CD4-positive, alpha-beta T cell (primary cell): ENCODE measurements around the gene FAM76A. TPM values are rescaled to one million over a fixed set of nuclear protein-coding genes. Genes with fewer than 3 reads are reported as not detected.

Experiments
- ATAC-seq: fragments of 200-7000 bp; cut with Tn5 transposase; one replicate; pipeline ENCODE4 v1.10.0; 2022; ENCODE audit warnings: mild to moderate bottlenecking; ENCODE audit not compliant: poor library complexity
- CTCF ChIA-PET: fragments of 350-600 bp; sonication (Branson Sonifier 250); formaldehyde crosslinking; loops from one replicate; lab custom pipeline; 2021; ENCODE audit warnings: antibody characterized with exemption, inconsistent platforms; lab: Charles Lee
- POLR2A ChIA-PET: fragments of 350-600 bp; sonication (Branson Sonifier 250); formaldehyde crosslinking; loops from one replicate; lab custom pipeline; 2021; ENCODE audit warnings: antibody characterized with exemption, inconsistent platforms; lab: Charles Lee
- DNase-seq, 14 experiments: peaks; one replicate each; pipeline ENCODE4 v3.0.0-alpha.2; 2013 to 2020; ENCODE audit warnings: mixed read lengths in 2 of 14
- H3K27ac ChIP-seq, 2 donors: one replicate each; pipeline versions ENCODE4 v1.5.1 to v1.7.0; 2013; ENCODE audit warnings: low read length in 2 of 2, low read depth in 1 of 2, mild to moderate bottlenecking in 1 of 2
- H3K27me3 ChIP-seq, 2 experiments: 1 replicate in 1 of 2; 2 replicates in 1 of 2; pipeline versions ENCODE4 v1.6.1 to v1.7.0; 2013; ENCODE audit warnings: low read length in 2 of 2, control low read depth in 1 of 2, mild to moderate bottlenecking in 1 of 2, moderate library complexity in 1 of 2; ENCODE audit not compliant: insufficient read depth in 2 of 2, control insufficient read depth in 1 of 2
- H3K36me3 ChIP-seq: one replicate; pipeline ENCODE4 v1.6.1; 2013; ENCODE audit warnings: low read length, control low read depth; ENCODE audit not compliant: insufficient read depth
- H3K4me1 ChIP-seq: one replicate; pipeline ENCODE4 v1.6.1; 2013; ENCODE audit warnings: low read length, control low read depth; ENCODE audit not compliant: insufficient read depth
- H3K4me3 ChIP-seq: one replicate; pipeline ENCODE4 v1.5.1; 2013; ENCODE audit warnings: mild to moderate bottlenecking, low read length, moderate library complexity
- H3K9me3 ChIP-seq, 2 experiments: 1 replicate in 1 of 2; 2 replicates in 1 of 2; pipeline versions ENCODE4 v1.6.1 to v1.7.0; 2013; ENCODE audit warnings: low read length in 2 of 2, mild to moderate bottlenecking in 2 of 2, control low read depth in 1 of 2, moderate library complexity in 1 of 2; ENCODE audit not compliant: control insufficient read depth in 1 of 2, insufficient read depth in 1 of 2
- H3K27ac Mint-ChIP-seq: one replicate; pipeline ENCODE4 v1.8.0; 2020; ENCODE audit warnings: mixed read lengths
- H3K27me3 Mint-ChIP-seq: one replicate; pipeline ENCODE4 v1.8.0; 2021; ENCODE audit warnings: mixed read lengths
- H3K36me3 Mint-ChIP-seq: one replicate; pipeline ENCODE4 v1.8.0; 2021; ENCODE audit warnings: low read depth, mixed read lengths
- H3K4me1 Mint-ChIP-seq: one replicate; pipeline ENCODE4 v1.8.0; 2021; ENCODE audit warnings: low read depth, mixed read lengths
- H3K4me3 Mint-ChIP-seq: one replicate; pipeline ENCODE4 v1.8.0; 2020; ENCODE audit warnings: mild to moderate bottlenecking, mixed read lengths
- H3K9me3 Mint-ChIP-seq: one replicate; pipeline ENCODE4 v1.8.0; 2020; ENCODE audit warnings: mixed read lengths
- CTCF ChIP-seq: fragments of 200-600 bp; IDR thresholded peaks from one replicate; pipeline ENCODE4 v1.8.0; 2022; ENCODE audit warnings: antibody characterized with exemption, mild to moderate bottlenecking
- intact Hi-C, 2 experiments: fragments of 100-400 bp; cut with DNase I in 1 of 2; cut with micrococcal nuclease in 1 of 2; formaldehyde crosslinking; loops; one replicate each; pipeline versions ENCODE4 v1.15.1 to v1.9.0; 2023 to 2025; cut with DNase I, micrococcal nuclease
- total RNA-seq, 174 experiments: library from RNA in 2 of 174; stranded (reverse) in 2 of 174; gene quantifications; one replicate each; pipeline ENCODE4 v1.2.3 and lab custom pipeline; 2021 to 2026

The FAM76A gene
- total RNA-seq, 2 experiments from 2014 or later, result 26.0 to 28.7 TPM

- ChIA-PET CTCF (no interaction called here), POLR2A (no interaction called here)
- Mint-ChIP-seq H3K4me1 (no peaks in the 10 kb centered on the region), H3K27me3 (no peaks in the 10 kb centered on the region), H3K9me3 (no peaks in the 10 kb centered on the region), H3K4me3 (no peak overlapping the region), H3K27ac (no peak overlapping the region), H3K36me3 (peaks cover 48% of the 10 kb centered on the region)
- ATAC-seq (no peak), DNase-seq (no peak)
- Histone ChIP-seq H3K36me3 (peaks cover 54% of the 10 kb centered on the region), H3K27ac (no peak overlapping the region), H3K4me1 (no peaks in the 10 kb centered on the region), H3K9me3 (no peaks in the 10 kb centered on the region), H3K27me3 (no peaks in the 10 kb centered on the region), H3K4me3 (no peak overlapping the region)
- TF ChIP-seq CTCF, result no peak
- intact Hi-C loops, result no loop called here
These were observed 86.2 kb downstream of the FAM76A start for GRCh38 chr1:27811741-27812500.

Other genes starting within 250 kb of the FAM76A start
- gene WASF2, start 235.8 kb upstream of the FAM76A start, total RNA-seq, result 100 to 1,000 TPM; 119 to 121 TPM
- gene AHDC1, start 121.8 kb upstream of the FAM76A start, total RNA-seq, result 10 to 100 TPM; 20.8 to 22.9 TPM
- gene FGR, start 90.8 kb upstream of the FAM76A start, total RNA-seq, result 1 to 10 TPM; 3.0 to 3.2 TPM
- gene IFI6, start 53.8 kb upstream of the FAM76A start, total RNA-seq, result 10 to 100 TPM; 33.6 to 36.2 TPM
- 10 to 100 TPM; 20.3 to 22.7 TPM for gene STX12, start 47.3 kb downstream of the FAM76A start, total RNA-seq
- 10 to 100 TPM; 14.8 to 15.7 TPM for gene PPP1R8, start 104.8 kb downstream of the FAM76A start, total RNA-seq
- 10 to 100 TPM; 20.2 to 21.6 TPM for gene THEMIS2, start 146.6 kb downstream of the FAM76A start, total RNA-seq
- 1 to 10 TPM; 7.0 to 7.5 TPM for gene RPA2, start 188.6 kb downstream of the FAM76A start, total RNA-seq
- gene SMPDL3B, start 209.0 kb downstream of the FAM76A start, total RNA-seq, result not detected
- gene XKR8, start 234.0 kb downstream of the FAM76A start, total RNA-seq, result 1 to 10 TPM; 5.4 to 5.5 TPM